Nephron (organoid): ENCODE results near the gene TLN1.

Experiments used
- H3K27ac Mint-ChIP-seq, 3 experiments: 2 replicates each; pipeline ENCODE4 v1.8.0; 2020; ENCODE audit warnings: mixed read lengths in 3 of 3, mild to moderate bottlenecking in 2 of 3, moderate library complexity in 1 of 3
- H3K27me3 Mint-ChIP-seq: 2 replicates; pipeline ENCODE4 v1.8.0; 2021; ENCODE audit warnings: low read depth, mild to moderate bottlenecking, moderate library complexity, mixed read lengths
- H3K36me3 Mint-ChIP-seq: 2 replicates; pipeline ENCODE4 v1.8.0; 2020; ENCODE audit warnings: low read depth, mixed read lengths
- H3K4me1 Mint-ChIP-seq: 2 replicates; pipeline ENCODE4 v1.8.0; 2020; ENCODE audit warnings: mixed read lengths
- H3K4me3 Mint-ChIP-seq, 3 experiments: 2 replicates each; pipeline ENCODE4 v1.8.0; 2020; ENCODE audit warnings: mild to moderate bottlenecking in 3 of 3, mixed read lengths in 3 of 3, moderate library complexity in 2 of 3
- H3K9me3 Mint-ChIP-seq: 2 replicates; pipeline ENCODE4 v1.8.0; 2020; ENCODE audit warnings: mixed read lengths
- CTCF ChIP-seq, 3 experiments: fragments of 200-600 bp; sonication (generic); IDR thresholded peaks; one replicate each; pipeline ENCODE4 v1.5.0; 2021; ENCODE audit warnings: antibody characterized with exemption in 3 of 3; ENCODE audit not compliant: unreplicated experiment in 3 of 3

TLN1 gene

GRCh38 chr9:35656348-35656747 is 75.6 kb downstream of the TLN1 start:
- Mint-ChIP-seq H3K27me3 (peaks cover 8% of the 10 kb centered on the region), H3K36me3 (peaks cover 20% of the 10 kb centered on the region), H3K4me1 (peaks cover 34% of the 10 kb centered on the region), H3K27ac (peak overlapping the region; percentile 99), H3K4me3 (peak overlapping the region; percentile 78 to 84 (median 80)), H3K9me3 (no peaks in the 10 kb centered on the region)
- TF ChIP-seq CTCF (IDR thresholded peaks at IDR 0.05; ENCODE audit: unreplicated experiment in 3 of 3), result no peak

GRCh38 chr9:35653611-35654010 is 78.4 kb downstream of the TLN1 start:
- H3K4me1 Mint-ChIP-seq, result peaks cover 13% of the 10 kb centered on the region
- peaks cover 8% of the 10 kb centered on the region for H3K27me3 Mint-ChIP-seq
- no peak overlapping the region for H3K4me3 Mint-ChIP-seq
- no peak overlapping the region for H3K27ac Mint-ChIP-seq
- H3K36me3 Mint-ChIP-seq, result no peaks in the 10 kb centered on the region
- H3K9me3 Mint-ChIP-seq, result no peaks in the 10 kb centered on the region
- no peak for TF ChIP-seq CTCF (IDR thresholded peaks at IDR 0.05; ENCODE audit: unreplicated experiment in 3 of 3)

GRCh38 chr9:35652829-35653209 is 79.2 kb downstream of the TLN1 start:
- Mint-ChIP-seq H3K4me1 (peaks cover 21% of the 10 kb centered on the region), H3K4me3 (no peak overlapping the region), H3K36me3 (no peaks in the 10 kb centered on the region), H3K27me3 (peaks cover 5% of the 10 kb centered on the region), H3K9me3 (no peaks in the 10 kb centered on the region), H3K27ac (no peak overlapping the region)
- TF ChIP-seq CTCF (IDR thresholded peaks at IDR 0.05; ENCODE audit: unreplicated experiment in 3 of 3), result no peak

- TF ChIP-seq CTCF (IDR thresholded peaks at IDR 0.05; ENCODE audit: unreplicated experiment in 3 of 3), result no peak
- no peaks in the 10 kb centered on the region for H3K36me3 Mint-ChIP-seq
- H3K4me3 Mint-ChIP-seq, result no peak overlapping the region
- H3K9me3 Mint-ChIP-seq, result no peaks in the 10 kb centered on the region
- peaks cover 3% of the 10 kb centered on the region for H3K27me3 Mint-ChIP-seq
- peaks cover 26% of the 10 kb centered on the region for H3K4me1 Mint-ChIP-seq
- no peak overlapping the region for H3K27ac Mint-ChIP-seq
Observed at GRCh38 chr9:35651956-35652828, 79.8 kb downstream of the TLN1 start.

GRCh38 chr9:35650341-35651158 is 81.4 kb downstream of the TLN1 start, which contains the start of gene SIT1:
SIT1 (minus strand) TSS chr9:35650931; CDS start chr9:35650853, 78 bp downstream.
- peaks cover 3% of the 10 kb centered on the region for H3K27me3 Mint-ChIP-seq
- H3K36me3 Mint-ChIP-seq, result no peaks in the 10 kb centered on the region
- no peak within 1 kb of the TSS for H3K4me3 Mint-ChIP-seq
- peak within 1 kb of the TSS in 2 of 3 experiments; percentile 26 to 49 for H3K27ac Mint-ChIP-seq
- TF ChIP-seq CTCF (IDR thresholded peaks at IDR 0.05; ENCODE audit: unreplicated experiment in 3 of 3), result no peak
- H3K4me1 Mint-ChIP-seq, result peaks cover 23% of the 10 kb centered on the region
- no peaks in the 10 kb centered on the region for H3K9me3 Mint-ChIP-seq
